Urothelium cell line (cell line): ENCODE measurements around the gene NT5M.

Source experiments
- DNase-seq: peaks from one replicate; pipeline ENCODE4 v3.0.0; 2011; ENCODE audit warnings: low spot score, mixed read lengths
- FAIRE-seq: peaks from 2 replicates; lab custom pipeline; 2011; peaks lifted over from hg19 to GRCh38; lab: Jason Lieb, UNC

The NT5M gene

GRCh38 chr17:17352836-17353624, 49.9 kb downstream of the NT5M start:
- DNase-seq (no peak), FAIRE-seq (no peak)

GRCh38 chr17:17353625-17354484, 50.7 kb downstream of the NT5M start:
- no peak for FAIRE-seq
- DNase-seq = no peak

- FAIRE-seq (peak; percentile 84), DNase-seq (peak; percentile 78)
Measured at GRCh38 chr17:17354560-17355349, 51.6 kb downstream of the NT5M start.

GRCh38 chr17:17355426-17355825, 52.3 kb downstream of the NT5M start:
- FAIRE-seq (no peak), DNase-seq (no peak)

- no peak for FAIRE-seq
Measured at GRCh38 chr17:17356149-17356930, 53.2 kb downstream of the NT5M start.

GRCh38 chr17:17356931-17357270, 53.7 kb downstream of the NT5M start:
- FAIRE-seq (no peak), DNase-seq (no peak)

More at GRCh38 chr17:17356149-17356930, 53.2 kb downstream of the NT5M start:
- peak; percentile 87 for DNase-seq

GRCh38 chr17:17358060-17358751, 55.0 kb downstream of the NT5M start:
- FAIRE-seq = no peak

GRCh38 chr17:17358866-17359265, 55.7 kb downstream of the NT5M start:
- no peak for FAIRE-seq

More at GRCh38 chr17:17358060-17358751, 55.0 kb downstream of the NT5M start:
- DNase-seq = no peak

GRCh38 chr17:17359271-17359670, 56.1 kb downstream of the NT5M start:
- DNase-seq (no peak), FAIRE-seq (no peak)

More at GRCh38 chr17:17358866-17359265, 55.7 kb downstream of the NT5M start:
- no peak for DNase-seq

GRCh38 chr17:17360087-17360730, 57.0 kb downstream of the NT5M start:
- FAIRE-seq (no peak), DNase-seq (no peak)

GRCh38 chr17:17361543-17361866, 58.3 kb downstream of the NT5M start:
- FAIRE-seq (no peak), DNase-seq (no peak)

GRCh38 chr17:17361867-17362539, 58.8 kb downstream of the NT5M start:
- no peak for FAIRE-seq

GRCh38 chr17:17362540-17362930, 59.4 kb downstream of the NT5M start:
- no peak for DNase-seq
- FAIRE-seq = no peak

More at GRCh38 chr17:17361867-17362539, 58.8 kb downstream of the NT5M start:
- DNase-seq = no peak

GRCh38 chr17:17363638-17364337, 60.6 kb downstream of the NT5M start:
- DNase-seq (no peak), FAIRE-seq (no peak)

GRCh38 chr17:17364338-17364667, 61.1 kb downstream of the NT5M start:
- no peak for DNase-seq
- no peak for FAIRE-seq

GRCh38 chr17:17365476-17366110, 62.4 kb downstream of the NT5M start:
- DNase-seq = no peak
- FAIRE-seq = no peak

GRCh38 chr17:17366235-17366634, 63.1 kb downstream of the NT5M start:
- DNase-seq = no peak
- no peak for FAIRE-seq
